CD4-positive, alpha-beta T cell (primary cell): ENCODE data around the gene KIDINS220. TPM values are rescaled to one million over a fixed set of nuclear protein-coding genes. Genes with fewer than 3 reads are reported as not detected.

ENCODE experiments used
- ATAC-seq: fragments of 200-7000 bp; cut with Tn5 transposase; one replicate; pipeline ENCODE4 v1.10.0; 2022; ENCODE audit warnings: mild to moderate bottlenecking; ENCODE audit not compliant: poor library complexity
- CTCF ChIA-PET: fragments of 350-600 bp; sonication (Branson Sonifier 250); formaldehyde crosslinking; loops from one replicate; lab custom pipeline; 2021; ENCODE audit warnings: antibody characterized with exemption, inconsistent platforms; lab: Charles Lee
- POLR2A ChIA-PET: fragments of 350-600 bp; sonication (Branson Sonifier 250); formaldehyde crosslinking; loops from one replicate; lab custom pipeline; 2021; ENCODE audit warnings: antibody characterized with exemption, inconsistent platforms; lab: Charles Lee
- DNase-seq, 14 experiments: peaks; one replicate each; pipeline ENCODE4 v3.0.0-alpha.2; 2013 to 2020; ENCODE audit warnings: mixed read lengths in 2 of 14
- H3K27ac ChIP-seq, 2 donors: one replicate each; pipeline versions ENCODE4 v1.5.1 to v1.7.0; 2013; ENCODE audit warnings: low read length in 2 of 2, low read depth in 1 of 2, mild to moderate bottlenecking in 1 of 2
- H3K27me3 ChIP-seq, 2 experiments: 1 replicate in 1 of 2; 2 replicates in 1 of 2; pipeline versions ENCODE4 v1.6.1 to v1.7.0; 2013; ENCODE audit warnings: low read length in 2 of 2, control low read depth in 1 of 2, mild to moderate bottlenecking in 1 of 2, moderate library complexity in 1 of 2; ENCODE audit not compliant: insufficient read depth in 2 of 2, control insufficient read depth in 1 of 2
- H3K36me3 ChIP-seq: one replicate; pipeline ENCODE4 v1.6.1; 2013; ENCODE audit warnings: low read length, control low read depth; ENCODE audit not compliant: insufficient read depth
- H3K4me1 ChIP-seq: one replicate; pipeline ENCODE4 v1.6.1; 2013; ENCODE audit warnings: low read length, control low read depth; ENCODE audit not compliant: insufficient read depth
- H3K4me3 ChIP-seq: one replicate; pipeline ENCODE4 v1.5.1; 2013; ENCODE audit warnings: mild to moderate bottlenecking, low read length, moderate library complexity
- H3K9me3 ChIP-seq, 2 experiments: 1 replicate in 1 of 2; 2 replicates in 1 of 2; pipeline versions ENCODE4 v1.6.1 to v1.7.0; 2013; ENCODE audit warnings: low read length in 2 of 2, mild to moderate bottlenecking in 2 of 2, control low read depth in 1 of 2, moderate library complexity in 1 of 2; ENCODE audit not compliant: control insufficient read depth in 1 of 2, insufficient read depth in 1 of 2
- H3K27ac Mint-ChIP-seq: one replicate; pipeline ENCODE4 v1.8.0; 2020; ENCODE audit warnings: mixed read lengths
- H3K27me3 Mint-ChIP-seq: one replicate; pipeline ENCODE4 v1.8.0; 2021; ENCODE audit warnings: mixed read lengths
- H3K36me3 Mint-ChIP-seq: one replicate; pipeline ENCODE4 v1.8.0; 2021; ENCODE audit warnings: low read depth, mixed read lengths
- H3K4me1 Mint-ChIP-seq: one replicate; pipeline ENCODE4 v1.8.0; 2021; ENCODE audit warnings: low read depth, mixed read lengths
- H3K4me3 Mint-ChIP-seq: one replicate; pipeline ENCODE4 v1.8.0; 2020; ENCODE audit warnings: mild to moderate bottlenecking, mixed read lengths
- H3K9me3 Mint-ChIP-seq: one replicate; pipeline ENCODE4 v1.8.0; 2020; ENCODE audit warnings: mixed read lengths
- CTCF ChIP-seq: fragments of 200-600 bp; IDR thresholded peaks from one replicate; pipeline ENCODE4 v1.8.0; 2022; ENCODE audit warnings: antibody characterized with exemption, mild to moderate bottlenecking
- intact Hi-C, 2 experiments: fragments of 100-400 bp; cut with DNase I in 1 of 2; cut with micrococcal nuclease in 1 of 2; formaldehyde crosslinking; loops; one replicate each; pipeline versions ENCODE4 v1.15.1 to v1.9.0; 2023 to 2025; cut with DNase I, micrococcal nuclease
- total RNA-seq, 174 experiments: library from RNA in 2 of 174; stranded (reverse) in 2 of 174; gene quantifications; one replicate each; pipeline ENCODE4 v1.2.3 and lab custom pipeline; 2021 to 2026

KIDINS220 gene
- total RNA-seq, 2 experiments from 2014 or later = 29.3 to 31.4 TPM

- H3K4me1 ChIP-seq = no peaks in the 10 kb centered on the region
- DNase-seq (no peak), ATAC-seq (no peak)
- Mint-ChIP-seq H3K27ac (no peak overlapping the region), H3K27me3 (no peaks in the 10 kb centered on the region), H3K4me1 (no peaks in the 10 kb centered on the region), H3K36me3 (no peaks in the 10 kb centered on the region), H3K4me3 (no peak overlapping the region), H3K9me3 (no peaks in the 10 kb centered on the region)
- H3K36me3 ChIP-seq = no peaks in the 10 kb centered on the region
- no peaks in the 10 kb centered on the region for H3K27me3 ChIP-seq
- intact Hi-C loops = loop anchor here in 1 of 2 experiments (10.0 kb wide), 1 partner anchor 237 kb away; no protein-coding TSS in a partner anchor
- no peak for TF ChIP-seq CTCF
- no peaks in the 10 kb centered on the region for H3K9me3 ChIP-seq
- CTCF ChIA-PET = no interaction called here
- no peak overlapping the region for H3K27ac ChIP-seq
- POLR2A ChIA-PET = no interaction called here
- H3K4me3 ChIP-seq = no peak overlapping the region
These were observed 40.5 kb upstream of the KIDINS220 start for GRCh38 chr2:8877894-8878293.

GRCh38 chr2:8877332-8877731, 39.9 kb upstream of the KIDINS220 start:
- Histone ChIP-seq H3K27me3 (no peaks in the 10 kb centered on the region), H3K4me3 (no peak overlapping the region), H3K36me3 (no peaks in the 10 kb centered on the region), H3K9me3 (no peaks in the 10 kb centered on the region), H3K4me1 (no peaks in the 10 kb centered on the region), H3K27ac (no peak overlapping the region)
- intact Hi-C loops = loop anchor here in 1 of 2 experiments (10.0 kb wide), 1 partner anchor 237 kb away; no protein-coding TSS in a partner anchor
- Mint-ChIP-seq H3K27me3 (no peaks in the 10 kb centered on the region), H3K4me3 (no peak overlapping the region), H3K4me1 (no peaks in the 10 kb centered on the region), H3K9me3 (no peaks in the 10 kb centered on the region), H3K27ac (no peak overlapping the region), H3K36me3 (no peaks in the 10 kb centered on the region)
- CTCF ChIA-PET = no interaction called here
- TF ChIP-seq CTCF = no peak
- POLR2A ChIA-PET = no interaction called here
- no peak for ATAC-seq
- no peak for DNase-seq

DNA sequence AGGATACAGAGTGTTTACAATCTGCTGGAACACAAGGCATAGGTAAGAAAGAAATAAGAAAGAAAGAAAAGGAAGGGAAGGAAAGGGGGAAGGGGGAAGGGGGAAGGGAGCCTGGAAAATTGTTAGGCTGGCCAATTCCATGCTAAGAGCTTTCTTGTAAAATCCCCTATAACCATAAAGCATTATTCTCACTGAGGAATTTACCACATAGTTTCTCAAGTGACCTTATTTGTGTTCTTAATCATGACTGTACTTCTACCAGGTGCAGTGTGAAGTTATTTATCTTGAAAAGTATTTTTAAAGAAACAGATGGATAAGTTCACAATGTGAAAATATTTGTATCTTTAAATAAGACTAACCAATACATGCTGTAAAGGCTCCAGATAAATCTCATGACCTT, 39.2 kb upstream of the KIDINS220 start:
- no peaks in the 10 kb centered on the region for H3K36me3 ChIP-seq
- no peak for TF ChIP-seq CTCF
- no peak overlapping the region for H3K4me3 Mint-ChIP-seq
- H3K27ac Mint-ChIP-seq = no peak overlapping the region
- no peaks in the 10 kb centered on the region for H3K36me3 Mint-ChIP-seq
- H3K4me1 Mint-ChIP-seq = no peaks in the 10 kb centered on the region
- no peaks in the 10 kb centered on the region for H3K9me3 ChIP-seq
- no peaks in the 10 kb centered on the region for H3K27me3 Mint-ChIP-seq
- H3K4me1 ChIP-seq = no peaks in the 10 kb centered on the region
- no peaks in the 10 kb centered on the region for H3K27me3 ChIP-seq
- H3K4me3 ChIP-seq = no peak overlapping the region
- H3K9me3 Mint-ChIP-seq = no peaks in the 10 kb centered on the region
- intact Hi-C loops = loop anchor here in 1 of 2 experiments (10.0 kb wide), 1 partner anchor 238 kb away; no protein-coding TSS in a partner anchor
- ChIA-PET POLR2A (no interaction called here), CTCF (no interaction called here)
- ATAC-seq (no peak), DNase-seq (no peak)
- no peak overlapping the region for H3K27ac ChIP-seq
